Measurements from ENCODE around the gene IL1RAPL1.

IL1RAPL1 gene

DNA sequence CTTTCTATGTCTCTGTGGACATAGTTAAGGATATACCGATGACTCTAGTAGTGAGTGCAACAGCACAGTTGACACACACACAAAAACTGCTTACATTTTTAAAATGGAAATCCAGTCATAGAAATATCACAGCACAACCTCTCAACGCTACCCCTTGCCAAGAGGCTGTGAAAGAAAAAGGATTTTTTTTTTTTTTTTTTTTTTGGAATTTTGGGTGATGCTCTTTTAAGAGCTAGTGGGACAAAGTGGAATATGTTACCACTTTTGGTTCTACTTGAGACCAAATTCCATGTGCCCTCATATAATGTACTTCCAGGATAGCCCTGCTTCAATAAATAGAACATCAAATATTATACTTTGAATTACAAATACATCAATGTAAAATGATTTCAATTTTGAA lies 1247.1 kb downstream of the IL1RAPL1 start:
- no peak for DNase-seq

DNA sequence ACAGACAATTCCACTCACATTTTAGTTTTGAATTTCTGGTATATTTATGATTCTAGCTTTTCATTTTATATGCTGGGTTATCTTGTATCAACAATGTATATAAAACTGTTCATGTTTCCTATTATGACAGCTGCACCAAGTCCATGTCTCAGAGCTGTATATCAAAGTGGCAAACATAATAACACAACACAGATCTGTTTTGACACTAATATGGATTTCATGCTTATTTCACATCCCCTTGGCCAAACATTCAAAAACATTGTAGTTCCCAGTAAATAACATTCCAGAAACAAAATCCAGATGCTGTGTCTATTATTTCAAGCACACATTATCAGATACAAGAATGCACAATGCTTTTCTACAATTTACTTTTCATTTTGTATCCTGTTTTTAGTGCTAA lies 1247.5 kb downstream of the IL1RAPL1 start:
- no peak for DNase-seq

DNA sequence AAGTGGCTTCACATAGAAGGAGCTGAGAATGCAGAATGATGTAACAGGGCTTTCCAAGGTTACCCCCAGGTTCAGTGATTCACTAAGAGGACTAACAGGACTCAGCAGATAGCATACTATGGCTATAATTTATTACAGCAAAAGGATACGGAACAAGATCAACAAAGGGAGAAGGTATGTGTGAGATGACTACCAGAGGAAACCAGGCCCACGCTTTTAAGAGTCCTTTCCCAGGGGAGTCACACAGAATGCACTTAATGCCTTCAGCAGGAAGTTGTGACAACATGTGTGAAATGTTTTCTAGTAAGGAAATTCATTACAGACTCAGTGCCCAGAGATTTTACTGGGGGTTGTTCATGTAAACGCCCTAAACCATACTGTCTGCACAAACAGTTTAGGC lies 1254.5 kb downstream of the IL1RAPL1 start:
- no peak for DNase-seq

DNA sequence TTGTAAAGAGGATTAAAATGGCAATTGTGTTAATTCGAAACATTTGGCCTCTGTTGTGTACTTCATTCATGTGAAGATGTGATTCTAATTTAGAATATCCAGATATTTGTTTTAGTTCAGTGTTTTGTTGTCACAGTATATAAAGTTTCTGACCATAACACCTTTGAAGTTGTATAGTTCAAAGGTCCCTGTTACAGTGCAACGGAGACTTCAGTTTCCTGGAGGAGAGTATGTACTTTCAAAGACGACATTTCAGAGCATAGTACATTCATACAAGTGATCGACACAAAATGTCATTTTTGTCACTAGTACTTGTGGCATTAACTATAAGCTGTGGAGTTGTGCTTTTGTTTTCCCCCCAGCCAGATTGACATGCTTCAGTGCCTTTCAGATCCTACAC lies 1255.3 kb downstream of the IL1RAPL1 start:
- no peak for DNase-seq

DNA sequence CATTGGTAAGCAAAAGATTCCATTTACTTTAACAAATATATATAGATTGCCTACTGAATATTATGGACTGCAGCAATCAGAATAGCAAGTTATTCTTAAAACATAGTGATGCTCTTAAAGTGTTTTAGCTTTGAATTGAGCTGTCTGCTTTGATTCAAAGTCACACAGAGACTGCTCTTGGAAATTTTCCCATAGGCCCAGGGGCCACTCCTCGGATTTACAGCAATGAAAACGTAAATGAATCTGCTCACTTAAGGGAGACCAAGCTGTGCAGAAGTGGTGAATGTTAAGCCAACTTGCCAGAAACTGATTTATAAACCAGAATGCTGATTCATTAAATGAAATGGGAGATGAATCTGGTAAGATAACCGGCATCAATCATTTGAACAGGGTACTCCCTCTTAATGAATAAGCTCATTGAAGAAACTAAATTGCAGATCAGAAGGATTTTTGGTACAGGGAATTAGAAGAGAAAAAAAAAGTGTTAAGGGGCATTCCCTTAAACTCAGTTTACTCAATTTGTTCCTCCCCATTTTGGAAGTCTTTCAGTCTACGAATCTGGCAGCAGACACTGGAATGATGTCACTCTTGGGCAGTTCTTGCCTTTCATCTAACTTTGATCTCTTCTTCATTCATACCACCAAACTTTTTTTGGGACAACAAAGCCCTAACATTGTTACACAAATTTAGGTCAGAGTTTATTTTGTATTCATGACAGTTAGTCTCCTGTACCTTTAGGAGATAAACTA lies 1264.8 kb downstream of the IL1RAPL1 start:
- no peak for DNase-seq

DNA sequence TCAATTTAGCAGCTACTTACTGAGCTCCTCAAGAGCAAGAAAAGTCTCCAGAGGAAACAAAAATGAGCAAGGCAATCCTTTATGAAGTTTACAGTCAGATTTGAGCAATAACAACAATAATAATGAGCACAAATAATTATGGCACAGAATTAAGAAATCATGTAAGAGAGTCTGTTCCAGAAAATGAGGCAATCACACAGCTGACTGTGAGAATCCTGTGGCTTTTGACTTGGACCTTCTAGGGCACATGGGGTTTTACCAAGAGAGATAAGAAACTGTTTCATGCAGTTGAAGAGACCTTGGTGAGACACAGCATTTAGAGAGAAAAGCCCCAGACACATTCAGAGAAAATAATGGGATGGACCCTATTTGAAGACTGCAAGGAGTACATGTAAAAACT lies 1265.5 kb downstream of the IL1RAPL1 start:
- DNase-seq: no peak

DNA sequence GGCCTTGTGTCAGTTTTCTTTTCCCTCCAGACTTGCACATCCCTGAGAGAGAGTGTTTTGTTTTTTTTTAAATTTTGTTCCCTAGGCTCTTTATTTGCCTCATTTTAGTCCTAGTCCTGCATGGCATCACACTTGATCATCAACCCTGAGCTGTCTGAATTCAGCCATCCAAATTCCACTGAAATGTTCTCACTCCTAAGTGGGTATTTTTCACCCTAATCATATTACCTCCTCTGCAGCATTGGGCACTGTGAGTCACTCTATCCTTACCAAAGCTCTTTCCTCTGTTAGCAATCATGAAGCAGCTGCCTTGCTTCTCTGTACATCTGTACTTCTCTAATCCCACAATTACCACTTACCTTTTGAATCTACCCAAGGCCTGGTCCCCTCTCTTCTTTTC lies 1271.5 kb downstream of the IL1RAPL1 start:
- no peak for DNase-seq

DNA sequence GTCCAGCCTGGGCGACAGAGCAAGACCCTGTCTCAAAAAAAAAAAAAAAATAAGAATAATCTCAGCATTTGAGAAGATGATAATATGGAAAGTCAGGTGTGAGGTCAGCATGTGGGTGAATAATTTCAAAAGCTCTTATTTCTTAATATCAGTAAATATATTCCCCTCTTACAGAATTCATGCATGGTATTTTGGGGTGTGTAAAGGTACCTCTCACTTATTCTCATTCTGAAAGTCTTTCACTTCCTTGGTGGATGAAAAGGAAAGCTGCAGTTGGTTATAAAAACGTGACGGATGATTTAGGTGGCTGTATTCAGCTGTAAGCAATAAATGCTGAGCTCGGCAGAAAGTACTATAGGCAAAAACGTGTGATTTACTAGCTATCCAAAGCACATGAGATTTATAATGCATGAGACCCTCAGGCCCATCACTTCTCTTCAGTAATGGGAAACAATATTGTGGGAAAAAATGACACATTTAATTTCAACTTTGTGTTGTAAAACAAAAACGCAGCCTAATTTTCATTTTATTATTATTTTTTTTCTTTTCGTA lies 1275.0 kb downstream of the IL1RAPL1 start:
- DNase-seq: no peak

DNA sequence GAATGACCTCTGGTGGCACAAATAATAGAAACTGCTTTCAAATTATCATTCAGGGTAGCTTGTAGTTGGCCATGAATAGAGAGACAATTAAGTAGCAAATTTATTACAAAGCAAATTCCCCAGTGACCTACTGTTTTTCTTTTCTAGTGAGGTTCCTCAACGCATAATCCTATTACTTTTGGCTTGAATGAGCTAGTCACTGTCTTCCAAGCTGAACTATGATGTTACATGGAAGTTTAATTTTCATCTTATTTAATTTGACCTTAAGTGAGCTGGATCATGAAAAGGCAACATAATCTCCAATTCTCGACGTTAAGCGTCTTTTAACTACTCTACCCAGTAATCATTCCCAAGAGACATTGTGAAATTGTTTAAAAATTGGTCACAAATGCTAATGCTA lies 1280.7 kb downstream of the IL1RAPL1 start:
- no peak for DNase-seq

DNA sequence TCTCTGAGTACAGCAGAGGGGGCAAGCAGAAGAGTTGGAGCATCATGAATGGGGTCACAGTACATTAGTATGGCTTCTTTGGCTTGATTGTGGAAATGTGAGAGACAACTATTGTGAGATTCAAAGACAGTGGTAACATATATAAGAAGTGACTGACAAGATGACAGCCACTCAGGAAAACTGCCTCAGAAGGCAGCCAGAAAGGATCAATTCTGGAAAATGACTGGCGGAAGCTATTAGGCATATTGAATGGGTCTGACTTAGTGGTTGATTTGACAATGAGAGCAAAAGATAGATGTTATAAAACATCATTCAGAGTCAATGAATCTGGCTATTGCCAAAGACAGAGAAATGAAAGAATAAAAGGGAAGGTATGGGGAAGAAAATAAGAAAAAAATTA lies 1282.6 kb downstream of the IL1RAPL1 start:
- no peak for DNase-seq

DNA sequence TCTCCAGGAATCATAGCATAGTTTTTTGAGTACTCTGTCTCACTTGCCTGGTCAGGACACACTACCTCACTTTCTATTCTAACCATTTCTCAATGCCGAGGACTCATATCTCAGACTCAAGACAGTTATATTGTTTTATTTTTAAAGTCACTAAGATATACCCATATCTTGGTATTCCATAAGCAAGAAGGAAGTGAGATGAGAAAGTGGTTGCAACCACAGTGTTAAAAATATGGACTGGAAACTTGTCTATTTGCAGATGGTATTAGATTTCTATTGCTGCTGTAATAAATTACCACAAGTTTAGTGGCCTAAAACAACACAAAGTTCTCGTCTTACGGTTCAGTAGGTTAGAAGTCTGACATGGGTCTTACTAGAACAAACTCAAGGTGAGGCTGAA lies 1283.4 kb downstream of the IL1RAPL1 start:
- DNase-seq: no peak

DNA sequence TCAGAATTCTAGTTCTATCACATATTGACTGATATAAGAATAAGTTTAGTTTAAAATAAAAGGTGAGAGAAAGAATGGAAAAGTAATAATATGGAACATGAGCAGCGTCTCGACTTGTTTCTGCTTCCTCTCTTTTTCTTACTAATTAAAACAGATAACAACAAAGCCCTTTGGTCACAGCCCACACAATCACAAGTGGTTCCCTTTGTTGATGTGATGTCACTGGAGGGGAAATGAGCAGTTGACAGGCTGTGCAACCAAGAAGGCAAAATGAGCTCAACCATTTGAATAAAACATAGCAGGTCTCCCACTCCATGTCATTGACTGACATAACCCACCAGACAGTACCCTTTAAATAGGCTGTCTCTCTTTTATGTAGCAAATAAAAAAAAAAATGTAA lies 1285.6 kb downstream of the IL1RAPL1 start:
- no peak for DNase-seq

DNA sequence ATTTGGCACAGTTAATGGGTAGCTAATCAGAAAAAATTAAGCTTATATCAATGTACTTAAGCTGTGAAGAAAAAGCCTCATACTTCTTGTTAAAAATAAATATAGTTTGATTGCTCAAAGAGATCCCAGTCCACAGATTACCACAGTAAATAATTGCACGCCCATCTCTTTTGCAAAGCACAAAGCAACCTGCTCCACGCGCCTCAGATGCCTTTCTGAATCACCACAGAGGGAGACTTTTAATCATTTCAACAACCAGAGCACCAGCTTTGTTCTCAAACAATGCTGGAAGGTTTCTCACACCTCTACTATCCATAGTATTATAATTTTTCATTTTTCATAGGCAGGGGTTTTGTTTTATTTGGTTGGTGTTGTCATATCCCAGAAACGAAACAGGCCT lies 1289.5 kb downstream of the IL1RAPL1 start:
- DNase-seq: no peak

DNA sequence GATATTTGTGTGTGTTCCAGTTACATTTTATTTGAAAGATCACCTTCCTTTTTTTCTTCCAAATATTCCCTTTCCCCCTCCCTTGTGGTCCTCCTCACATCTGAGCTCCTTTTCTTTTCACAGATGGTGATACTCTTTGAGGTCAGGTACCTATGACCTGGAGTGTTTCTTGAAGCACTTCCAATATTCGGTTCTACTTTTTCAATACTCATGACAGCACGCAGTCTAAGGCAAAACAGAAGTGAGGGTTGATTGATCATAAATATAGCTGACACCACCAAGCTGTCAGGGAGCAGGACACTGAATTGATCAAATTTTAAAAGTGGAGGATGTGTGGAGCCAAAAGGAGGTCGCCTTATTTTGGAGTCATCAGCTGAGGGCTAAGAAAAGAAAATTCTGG lies 1293.7 kb downstream of the IL1RAPL1 start:
- DNase-seq: no peak

DNA sequence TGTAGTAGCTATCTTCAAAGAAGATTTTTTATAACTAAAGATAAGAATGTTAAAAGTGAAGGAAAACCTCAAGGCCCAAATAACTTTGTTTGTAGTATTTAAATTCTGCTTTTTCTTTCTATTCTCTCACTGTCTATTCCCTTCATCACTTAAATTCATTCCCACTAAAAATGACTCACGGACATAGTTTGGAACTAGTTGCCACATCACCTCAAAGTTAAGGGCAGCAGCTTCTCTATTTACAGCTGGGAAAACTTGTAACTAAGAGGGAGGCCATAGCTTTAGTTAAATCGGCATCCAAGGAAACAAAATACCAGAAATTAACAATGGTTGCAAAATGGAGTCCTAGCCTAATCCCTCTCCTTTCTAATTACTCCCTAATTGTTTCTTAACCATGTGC lies 1302.8 kb downstream of the IL1RAPL1 start:
- no peak for DNase-seq

DNA sequence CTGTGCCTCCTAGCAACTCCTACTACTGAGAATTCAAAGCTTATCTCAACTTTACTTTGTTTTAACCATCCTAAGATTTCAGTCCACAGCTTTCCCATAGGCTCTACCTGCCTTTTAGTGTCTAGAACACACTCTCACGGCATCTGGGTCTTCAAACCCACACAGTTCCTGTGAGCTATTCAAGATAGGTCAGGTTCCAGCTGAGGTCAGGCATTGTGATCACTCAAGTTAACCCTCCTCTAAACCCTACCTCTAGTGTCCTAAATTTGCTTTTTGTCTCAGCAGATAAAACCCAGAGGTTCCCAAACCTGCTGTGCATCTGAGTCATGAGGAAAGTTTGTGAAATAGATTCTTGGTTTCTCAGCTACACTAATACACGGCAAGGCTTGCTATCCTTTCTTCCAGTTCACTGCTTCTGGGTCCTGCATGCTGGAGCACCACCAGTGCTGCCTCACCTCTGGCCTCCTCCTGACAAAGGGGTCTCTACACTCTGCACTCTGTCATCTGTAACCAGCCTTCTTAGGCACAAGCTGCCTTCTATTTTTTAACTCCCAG lies 1303.5 kb downstream of the IL1RAPL1 start:
- no peak for DNase-seq

DNA sequence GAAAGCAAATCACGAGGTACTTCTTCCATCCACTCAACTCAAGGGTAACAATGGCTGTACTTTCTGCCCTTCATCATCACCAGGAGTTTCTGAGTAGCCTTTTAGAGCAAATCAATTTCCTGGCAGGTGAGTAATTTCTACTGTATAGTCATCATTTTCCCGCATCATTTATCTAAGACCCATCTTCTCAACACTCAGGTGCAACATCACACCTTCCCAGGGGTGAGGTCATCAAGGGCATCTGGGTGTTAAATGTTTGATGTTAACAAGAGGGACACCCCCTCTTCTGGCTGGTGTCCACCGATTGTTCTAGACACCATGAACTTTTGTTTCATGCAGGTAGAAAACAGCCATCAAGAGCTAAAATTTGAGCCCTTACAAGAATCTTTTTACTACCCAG lies 1314.8 kb downstream of the IL1RAPL1 start:
- DNase-seq: no peak

DNA sequence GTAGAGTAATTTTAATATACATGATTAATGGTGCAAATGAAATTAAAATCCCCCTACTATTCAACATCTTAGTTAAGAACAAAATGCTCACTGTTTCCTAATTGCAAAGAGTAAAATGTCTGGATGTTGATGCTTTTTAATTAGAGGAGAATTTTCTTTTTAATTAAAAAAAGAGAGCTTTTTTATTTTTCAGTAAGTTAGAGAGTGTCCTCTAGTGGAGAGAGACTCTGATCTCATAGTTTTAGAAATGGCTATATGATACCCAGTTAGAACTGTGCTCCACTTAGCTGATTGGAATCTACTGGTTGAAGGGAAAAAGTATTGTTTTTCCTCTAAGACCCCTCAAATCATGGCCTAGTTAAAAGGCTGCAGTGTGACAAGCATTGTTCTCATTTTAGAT lies 1316.1 kb downstream of the IL1RAPL1 start:
- DNase-seq: no peak

DNA sequence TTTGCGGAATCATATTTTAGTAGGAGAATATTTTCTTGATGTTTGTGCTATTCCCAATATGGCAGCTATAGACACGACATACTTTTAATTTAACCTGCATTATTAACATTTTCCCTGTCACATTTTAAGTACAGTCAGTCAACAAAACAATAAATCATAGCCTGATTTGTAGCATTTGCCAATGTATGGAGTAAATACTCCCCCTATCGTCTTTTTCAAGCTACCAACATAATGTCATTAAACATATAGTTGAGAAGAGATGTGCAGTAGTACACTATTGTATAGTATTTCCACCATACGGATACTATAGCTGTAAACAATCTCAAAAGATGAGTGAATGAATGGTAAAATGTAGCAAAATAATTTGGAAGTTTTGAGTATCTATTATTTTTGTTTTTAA lies 1324.4 kb downstream of the IL1RAPL1 start:
- DNase-seq: no peak

DNA sequence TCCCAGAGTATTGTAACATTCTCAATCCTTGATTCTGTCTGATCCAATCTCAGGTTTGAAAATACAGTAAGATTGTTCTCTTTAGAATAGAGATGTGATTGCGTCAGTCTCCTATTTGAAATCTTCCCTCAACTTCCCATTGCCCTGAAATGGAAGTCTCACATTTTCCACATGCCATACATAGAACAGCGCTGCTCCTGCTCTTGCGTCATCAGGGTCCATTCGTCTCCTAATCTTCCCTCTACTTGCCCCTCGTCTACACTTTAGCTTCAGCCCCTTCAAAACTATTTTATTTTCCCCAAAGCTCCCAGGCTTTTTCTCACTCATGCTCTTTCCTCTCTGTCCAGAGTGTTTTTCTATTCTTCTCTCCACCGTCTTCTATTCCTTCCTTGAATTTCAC lies 1326.4 kb downstream of the IL1RAPL1 start:
- DNase-seq: no peak

DNA sequence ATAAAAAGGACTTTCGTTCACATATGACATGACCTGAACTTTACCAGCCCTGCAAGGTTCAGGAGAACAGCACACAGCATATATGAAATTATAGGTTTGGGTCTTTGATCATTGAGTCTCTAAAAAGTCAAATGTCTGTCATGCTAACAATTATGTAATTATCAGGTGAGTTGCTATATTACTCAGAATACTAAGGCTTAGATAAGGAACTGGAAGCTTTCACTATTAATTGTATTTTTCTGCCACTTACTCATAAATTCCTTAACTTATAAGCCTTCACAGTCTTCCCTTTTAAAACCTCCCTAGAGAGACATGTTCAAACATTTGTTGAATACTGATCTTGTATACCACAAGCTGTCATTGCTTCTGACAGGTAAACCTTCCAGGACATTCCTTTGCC lies 1335.4 kb downstream of the IL1RAPL1 start:
- no peak for DNase-seq

DNA sequence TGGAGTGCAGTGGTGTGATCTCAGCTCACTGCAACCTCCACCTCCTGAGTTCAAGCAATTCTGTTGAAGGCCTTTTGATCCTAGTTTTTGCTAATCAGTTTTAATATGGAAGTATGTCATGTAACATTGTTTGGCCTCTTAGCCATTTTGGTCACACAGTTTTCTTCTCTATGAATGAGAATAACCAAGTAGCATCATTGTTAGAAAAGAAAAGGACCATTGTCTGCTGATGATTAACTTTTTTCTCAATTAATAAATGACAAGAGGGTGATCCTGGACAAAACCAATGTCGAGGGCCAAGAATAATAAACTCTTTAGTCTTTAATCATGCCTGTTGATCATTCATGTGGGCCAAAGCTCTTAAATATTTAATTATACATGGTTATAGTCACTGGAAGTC lies 1338.8 kb downstream of the IL1RAPL1 start:
- DNase-seq: no peak

DNA sequence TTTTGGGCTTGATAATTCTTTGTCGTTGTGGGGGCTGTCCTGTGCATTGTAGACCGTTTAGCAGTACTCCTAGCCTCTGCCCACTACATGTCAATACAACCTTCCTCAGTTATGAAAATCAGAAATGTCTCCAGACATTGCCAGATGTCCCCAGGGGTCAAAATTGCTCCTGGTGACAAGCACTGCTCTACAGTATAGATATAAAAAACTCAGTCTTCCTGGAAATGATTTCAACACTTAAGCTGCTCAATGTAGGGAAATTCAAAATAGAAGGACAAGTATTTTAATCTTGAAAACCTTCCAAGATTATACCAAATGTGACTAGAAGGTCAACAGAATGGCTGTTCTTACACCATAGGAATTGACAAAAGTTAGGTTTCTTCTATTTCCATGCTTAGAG lies 1339.4 kb downstream of the IL1RAPL1 start:
- DNase-seq: no peak

DNA sequence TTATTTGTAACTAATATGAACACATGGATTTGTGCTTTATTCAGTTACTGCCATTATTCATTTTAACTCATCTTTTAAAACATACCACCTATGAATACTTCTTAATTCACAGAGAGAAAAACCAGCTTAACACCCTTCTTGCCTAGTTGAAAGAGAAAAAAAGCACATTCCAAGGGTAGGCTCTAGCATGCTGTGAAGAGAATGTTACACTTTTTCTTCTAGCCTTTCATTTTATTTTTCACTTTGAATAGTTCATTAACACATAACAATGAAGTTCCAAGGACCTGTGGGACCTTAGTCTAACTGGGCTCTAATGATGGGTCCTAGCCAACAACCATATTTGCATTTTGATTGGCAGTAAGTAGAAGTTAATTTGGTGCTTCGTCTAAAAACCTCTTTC lies 1348.2 kb downstream of the IL1RAPL1 start:
- DNase-seq: no peak

DNA sequence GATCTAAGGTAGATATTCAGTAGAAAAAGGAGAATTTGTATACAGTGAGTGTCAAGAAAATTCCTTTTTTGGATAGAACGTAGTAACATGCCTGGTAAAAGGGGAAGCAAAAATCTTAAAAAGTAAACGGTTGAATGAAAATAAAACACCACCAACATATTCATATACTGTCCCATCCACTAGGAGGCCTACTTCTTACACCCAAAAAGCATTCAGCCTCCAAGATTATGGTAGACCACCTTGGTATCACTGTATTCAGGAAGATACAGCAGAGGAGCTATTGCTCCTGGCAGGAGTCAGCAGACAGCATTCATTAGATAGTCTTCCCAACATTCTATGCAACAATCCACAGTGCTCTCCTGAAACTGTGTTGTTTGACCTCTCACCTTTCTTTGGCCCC lies 1353.5 kb downstream of the IL1RAPL1 start:
- no peak for DNase-seq

Measured in NCI-H510A (cell line).